ENCODE measurements around the gene AFG1L. TPM values are rescaled to one million over a fixed set of nuclear protein-coding genes. Genes with fewer than 3 reads are reported as not detected.

AFG1L gene
- total and polyA plus RNA-seq, 7 experiments from 2014 or later, result 3.5 to 9.2 (median 6.5) TPM

GRCh38 chr6:108361312-108361932 is 66.6 kb downstream of the AFG1L start:
- Histone ChIP-seq H3K4me1 (ENCODE audit: control insufficient read depth in 2 of 2, insufficient read depth in 2 of 2, low read length in 2 of 2) (no peaks in the 10 kb centered on the region), H3K27me3 (ENCODE audit: control insufficient read depth in 2 of 2, insufficient read depth in 2 of 2, low read length in 2 of 2) (no peaks in the 10 kb centered on the region), H3K27ac (ENCODE audit: low read depth, low read length) (no peak overlapping the region), H3K4me3 (ENCODE audit: low read length) (no peak overlapping the region), H3K36me3 (ENCODE audit: control insufficient read depth in 2 of 3, insufficient read depth in 3 of 3, low read length in 3 of 3) (no peaks in the 10 kb centered on the region), H3K9me3 (ENCODE audit: control insufficient read depth in 2 of 3, low read length in 3 of 3) (no peaks in the 10 kb centered on the region)
- no peaks in the 10 kb centered on the region for H3K27me3 Mint-ChIP-seq
- H3K4me1 Mint-ChIP-seq, result peaks cover 0 to 13% (median 0%) of the 10 kb centered on the region in 7 donors
- CTCF ChIA-PET, result no interaction called here
- no peak overlapping the region for H3K4me3 Mint-ChIP-seq
- POLR2A ChIA-PET, result no interaction called here
- intact Hi-C loops (cut with micrococcal nuclease), result loop anchor here in 1 of 2 donors (5.0 kb wide), 1 partner anchor 64 kb away; the partner anchor contains the start of gene AFG1L
- no peak for DNase-seq
- no peaks in the 10 kb centered on the region for H3K9me3 Mint-ChIP-seq
- no peak overlapping the region for H3K27ac Mint-ChIP-seq
- H3K36me3 Mint-ChIP-seq, result peaks cover 5 to 32% (median 22%) of the 10 kb centered on the region in 5 donors
- peak; percentile 41 for ATAC-seq

GRCh38 chr6:108362455-108362854 is 67.6 kb downstream of the AFG1L start:
- intact Hi-C loops (cut with micrococcal nuclease), result loop anchor here in 1 of 2 donors (5.0 kb wide), 1 partner anchor 65 kb away; the partner anchor contains the start of gene AFG1L
- POLR2A ChIA-PET, result no interaction called here
- CTCF ChIA-PET, result no interaction called here

GRCh38 chr6:108363113-108363512 is 68.3 kb downstream of the AFG1L start:
- Mint-ChIP-seq H3K4me3 (no peak overlapping the region), H3K9me3 (no peaks in the 10 kb centered on the region), H3K27me3 (peaks cover 0 to 5% (median 0%) of the 10 kb centered on the region in 5 donors), H3K4me1 (peaks cover 0 to 8% (median 0%) of the 10 kb centered on the region in 7 donors), H3K36me3 (peaks cover 0 to 25% (median 16%) of the 10 kb centered on the region in 5 donors), H3K27ac (no peak overlapping the region)
- Histone ChIP-seq H3K36me3 (ENCODE audit: control insufficient read depth in 2 of 3, insufficient read depth in 3 of 3, low read length in 3 of 3) (no peaks in the 10 kb centered on the region), H3K4me1 (ENCODE audit: control insufficient read depth in 2 of 2, insufficient read depth in 2 of 2, low read length in 2 of 2) (no peaks in the 10 kb centered on the region), H3K4me3 (ENCODE audit: low read length) (no peak overlapping the region), H3K27me3 (ENCODE audit: control insufficient read depth in 2 of 2, insufficient read depth in 2 of 2, low read length in 2 of 2) (no peaks in the 10 kb centered on the region), H3K27ac (ENCODE audit: low read depth, low read length) (no peak overlapping the region), H3K9me3 (ENCODE audit: control insufficient read depth in 2 of 3, low read length in 3 of 3) (no peaks in the 10 kb centered on the region)
- intact Hi-C loops (cut with micrococcal nuclease), result loop anchor here in 1 of 2 donors (5.0 kb wide), 1 partner anchor 66 kb away; the partner anchor contains the start of gene AFG1L
- ChIA-PET POLR2A (no interaction called here), CTCF (no interaction called here)
- ATAC-seq, result no peak
- DNase-seq, result no peak

More at GRCh38 chr6:108362455-108362854, 67.6 kb downstream of the AFG1L start:
- no peaks in the 10 kb centered on the region for H3K36me3 ChIP-seq (ENCODE audit: control insufficient read depth in 2 of 3, insufficient read depth in 3 of 3, low read length in 3 of 3)
- Mint-ChIP-seq H3K9me3 (no peaks in the 10 kb centered on the region), H3K36me3 (peaks cover 0 to 28% (median 20%) of the 10 kb centered on the region in 5 donors), H3K4me3 (no peak overlapping the region), H3K27ac (no peak overlapping the region), H3K27me3 (peaks cover 0 to 4% (median 0%) of the 10 kb centered on the region in 5 donors), H3K4me1 (peaks cover 0 to 10% (median 0%) of the 10 kb centered on the region in 7 donors)
- DNase-seq (no peak), ATAC-seq (no peak)
- no peak overlapping the region for H3K4me3 ChIP-seq (ENCODE audit: low read length)
- no peaks in the 10 kb centered on the region for H3K4me1 ChIP-seq (ENCODE audit: control insufficient read depth in 2 of 2, insufficient read depth in 2 of 2, low read length in 2 of 2)
- H3K27ac ChIP-seq (ENCODE audit: low read depth, low read length), result no peak overlapping the region
- no peaks in the 10 kb centered on the region for H3K9me3 ChIP-seq (ENCODE audit: control insufficient read depth in 2 of 3, low read length in 3 of 3)
- H3K27me3 ChIP-seq (ENCODE audit: control insufficient read depth in 2 of 2, insufficient read depth in 2 of 2, low read length in 2 of 2), result no peaks in the 10 kb centered on the region

- ChIA-PET POLR2A (no interaction called here), CTCF (no interaction called here)
- peaks cover 0 to 5% (median 0%) of the 10 kb centered on the region in 5 donors for H3K27me3 Mint-ChIP-seq
- H3K4me3 Mint-ChIP-seq, result no peak overlapping the region
- Histone ChIP-seq H3K4me3 (ENCODE audit: low read length) (no peak overlapping the region), H3K27ac (ENCODE audit: low read depth, low read length) (no peak overlapping the region), H3K9me3 (ENCODE audit: control insufficient read depth in 2 of 3, low read length in 3 of 3) (no peaks in the 10 kb centered on the region), H3K36me3 (ENCODE audit: control insufficient read depth in 2 of 3, insufficient read depth in 3 of 3, low read length in 3 of 3) (no peaks in the 10 kb centered on the region), H3K27me3 (ENCODE audit: control insufficient read depth in 2 of 2, insufficient read depth in 2 of 2, low read length in 2 of 2) (no peaks in the 10 kb centered on the region), H3K4me1 (ENCODE audit: control insufficient read depth in 2 of 2, insufficient read depth in 2 of 2, low read length in 2 of 2) (no peaks in the 10 kb centered on the region)
- no peak for ATAC-seq
- peaks cover 0 to 8% (median 0%) of the 10 kb centered on the region in 7 donors for H3K4me1 Mint-ChIP-seq
- no peak for DNase-seq
- intact Hi-C loops (cut with micrococcal nuclease), result loop anchor here in 1 of 2 donors (5.0 kb wide), 1 partner anchor 67 kb away; the partner anchor contains the start of gene AFG1L
- H3K27ac Mint-ChIP-seq, result no peak overlapping the region
- H3K36me3 Mint-ChIP-seq, result peaks cover 0 to 22% (median 16%) of the 10 kb centered on the region in 5 donors
- H3K9me3 Mint-ChIP-seq, result no peaks in the 10 kb centered on the region
Observed at GRCh38 chr6:108363889-108364313, 69.0 kb downstream of the AFG1L start.

GRCh38 chr6:108364470-108364869 is 69.6 kb downstream of the AFG1L start:
- CTCF ChIA-PET, result no interaction called here
- H3K4me1 Mint-ChIP-seq, result peaks cover 0 to 8% (median 0%) of the 10 kb centered on the region in 7 donors
- intact Hi-C loops (cut with micrococcal nuclease), result loop anchor here in 1 of 2 donors (5.0 kb wide), 1 partner anchor 67 kb away; the partner anchor contains the start of gene AFG1L

GRCh38 chr6:108365478-108365877 is 70.6 kb downstream of the AFG1L start:
- ChIA-PET POLR2A (no interaction called here), CTCF (no interaction called here)
- Mint-ChIP-seq H3K27ac (no peak overlapping the region), H3K4me3 (no peak overlapping the region), H3K9me3 (no peaks in the 10 kb centered on the region), H3K36me3 (peaks cover 0 to 22% (median 2%) of the 10 kb centered on the region in 5 donors), H3K27me3 (peaks cover 0 to 5% (median 0%) of the 10 kb centered on the region in 5 donors), H3K4me1 (peaks cover 0 to 3% (median 0%) of the 10 kb centered on the region in 7 donors)
- H3K4me3 ChIP-seq (ENCODE audit: low read length), result no peak overlapping the region
- no peaks in the 10 kb centered on the region for H3K27me3 ChIP-seq (ENCODE audit: control insufficient read depth in 2 of 2, insufficient read depth in 2 of 2, low read length in 2 of 2)
- H3K27ac ChIP-seq (ENCODE audit: low read depth, low read length), result no peak overlapping the region
- intact Hi-C loops (cut with micrococcal nuclease), result no loop called here
- H3K36me3 ChIP-seq (ENCODE audit: control insufficient read depth in 2 of 3, insufficient read depth in 3 of 3, low read length in 3 of 3), result no peaks in the 10 kb centered on the region
- no peaks in the 10 kb centered on the region for H3K9me3 ChIP-seq (ENCODE audit: control insufficient read depth in 2 of 3, low read length in 3 of 3)
- H3K4me1 ChIP-seq (ENCODE audit: control insufficient read depth in 2 of 2, insufficient read depth in 2 of 2, low read length in 2 of 2), result no peaks in the 10 kb centered on the region
- DNase-seq (no peak), ATAC-seq (no peak)

More at GRCh38 chr6:108364470-108364869, 69.6 kb downstream of the AFG1L start:
- ATAC-seq (no peak), DNase-seq (no peak)
- POLR2A ChIA-PET, result no interaction called here
- Histone ChIP-seq H3K4me1 (ENCODE audit: control insufficient read depth in 2 of 2, insufficient read depth in 2 of 2, low read length in 2 of 2) (no peaks in the 10 kb centered on the region), H3K36me3 (ENCODE audit: control insufficient read depth in 2 of 3, insufficient read depth in 3 of 3, low read length in 3 of 3) (no peaks in the 10 kb centered on the region), H3K4me3 (ENCODE audit: low read length) (no peak overlapping the region), H3K27ac (ENCODE audit: low read depth, low read length) (no peak overlapping the region), H3K27me3 (ENCODE audit: control insufficient read depth in 2 of 2, insufficient read depth in 2 of 2, low read length in 2 of 2) (no peaks in the 10 kb centered on the region), H3K9me3 (ENCODE audit: control insufficient read depth in 2 of 3, low read length in 3 of 3) (no peaks in the 10 kb centered on the region)
- peaks cover 0 to 5% (median 0%) of the 10 kb centered on the region in 5 donors for H3K27me3 Mint-ChIP-seq
- H3K4me3 Mint-ChIP-seq, result no peak overlapping the region
- H3K9me3 Mint-ChIP-seq, result no peaks in the 10 kb centered on the region
- H3K27ac Mint-ChIP-seq, result no peak overlapping the region
- peaks cover 0 to 24% (median 12%) of the 10 kb centered on the region in 5 donors for H3K36me3 Mint-ChIP-seq

All from naive thymus-derived CD4-positive, alpha-beta T cell (primary cell).